Stimulated activated CD8-positive, alpha-beta memory T cell treated with anti-CD3 and anti-CD28 coated beads, Interleukin-4, amount 100 ng/mL, for 1 hour (primary cell): ENCODE measurements around the gene CCNDBP1.
"Not testable (repeated sequence)": the region's sequence is repeated elsewhere in the genome, so short reads cannot be mapped to it uniquely, and the experiment has no call there.

Experiments
- DNase-seq, 2 donors: peaks; one replicate each; pipeline ENCODE4 v3.0.0-alpha.2; 2020; ENCODE audit warnings: low read depth in 2 of 2, low spot score in 1 of 2

Gene CCNDBP1

GRCh38 chr15:43185157-43186002 is at the start of gene CCNDBP1:
TSS of gene CCNDBP1 (plus strand) at chr15:43185403. CDS start at chr15:43185499, 96 bp downstream.
- DNase-seq, result peak; percentile 73

- DNase-seq, result no peak
These were observed 41.8 kb upstream of the CCNDBP1 start for GRCh38 chr15:43143203-43143941.

GRCh38 chr15:43144512-43144911 is 40.7 kb upstream of the CCNDBP1 start:
- no peak for DNase-seq

- DNase-seq, result no peak
These were observed 39.0 kb upstream of the CCNDBP1 start for GRCh38 chr15:43146184-43146583.

- no peak for DNase-seq
These were observed 34.8 kb upstream of the CCNDBP1 start for GRCh38 chr15:43150191-43150929.

- no peak for DNase-seq
These were observed 33.5 kb upstream of the CCNDBP1 start for GRCh38 chr15:43151688-43152087.

GRCh38 chr15:43153269-43153668 is 31.9 kb upstream of the CCNDBP1 start:
- DNase-seq, result no peak

GRCh38 chr15:43165801-43166325 is 19.3 kb upstream of the CCNDBP1 start:
- no peak for DNase-seq

GRCh38 chr15:43167261-43167660 is 17.9 kb upstream of the CCNDBP1 start:
- not testable (repeated sequence) for DNase-seq

GRCh38 chr15:43168192-43169107 is 16.8 kb upstream of the CCNDBP1 start:
- no peak for DNase-seq

GRCh38 chr15:43169888-43170287 is 15.3 kb upstream of the CCNDBP1 start:
- DNase-seq, result no peak

GRCh38 chr15:43175656-43176309 is 9.4 kb upstream of the CCNDBP1 start:
- DNase-seq, result not testable (repeated sequence)

GRCh38 chr15:43177147-43177546 is 8.1 kb upstream of the CCNDBP1 start:
- DNase-seq, result not testable (repeated sequence)

GRCh38 chr15:43183270-43183669 is 1.9 kb upstream of the CCNDBP1 start:
- DNase-seq, result no peak

- no peak for DNase-seq
These were observed 637 bp upstream of the CCNDBP1 start for GRCh38 chr15:43184407-43185124.

- DNase-seq, result no peak
These were observed 775 bp downstream of the CCNDBP1 start for GRCh38 chr15:43186003-43186353.

- no peak for DNase-seq
These were observed 2.4 kb downstream of the CCNDBP1 start for GRCh38 chr15:43187544-43188155.

- DNase-seq, result no peak
These were observed 4.1 kb downstream of the CCNDBP1 start for GRCh38 chr15:43189296-43189695.

GRCh38 chr15:43190178-43190577 is 5.0 kb downstream of the CCNDBP1 start:
- no peak for DNase-seq
